Sigmoid colon (tissue), 3 donors: ENCODE results near the gene ARHGAP22.

ENCODE experiments used
- POLR2A ChIP-seq, 2 donors: fragments of 450-650 bp; IDR thresholded peaks; one replicate each; pipeline ENCODE4 v1.6.1; 2016; ENCODE audit warnings: antibody characterized with exemption in 2 of 2, mild to moderate bottlenecking in 2 of 2, moderate library complexity in 2 of 2
- TF ChIP-seq, protein P1 (sequence below), 4 experiments: fragments of 450-650 bp in 3 of 4; fragments of 200-600 bp in 1 of 4; IDR thresholded peaks; one replicate each; pipeline ENCODE4 v1.5.1; 2016 to 2019; ENCODE audit warnings: antibody characterized with exemption in 4 of 4, mild to moderate bottlenecking in 3 of 4, moderate library complexity in 2 of 4

DNA sequence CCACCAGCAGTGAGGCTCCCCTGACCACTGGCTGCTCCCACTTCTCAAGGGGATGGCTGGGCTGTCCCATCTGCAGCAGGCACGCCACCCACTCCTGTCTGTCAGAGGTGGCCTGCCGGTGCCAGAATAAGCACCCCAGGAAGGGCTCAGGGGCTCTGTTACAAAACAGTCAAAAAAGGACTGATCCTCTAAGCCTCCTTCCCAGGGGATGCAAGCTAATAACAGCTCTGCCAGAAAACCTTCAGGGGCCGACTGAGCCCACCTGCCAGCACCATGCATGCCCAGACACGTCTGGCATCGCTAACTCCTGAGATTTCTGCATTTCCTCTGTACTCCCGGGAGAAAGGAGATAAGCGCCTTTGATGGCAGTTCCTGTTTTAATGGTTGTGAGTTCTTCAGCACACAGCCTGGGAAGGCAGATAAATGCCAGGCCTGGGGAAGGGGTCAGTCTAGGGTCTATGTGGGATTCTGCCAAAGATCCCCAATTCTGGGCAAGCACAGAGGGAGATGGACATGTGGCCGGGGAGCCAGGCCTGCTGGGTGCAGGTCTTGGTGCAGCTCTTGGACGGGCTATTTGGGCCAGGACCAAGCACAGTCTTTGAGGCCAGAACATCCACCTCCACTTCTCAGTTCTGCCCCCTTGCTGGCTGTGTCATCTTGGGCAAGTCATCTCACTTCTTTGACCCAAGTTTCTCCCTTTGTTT, 128.4 kb downstream of the ARHGAP22 start:
- TF ChIP-seq, protein P1, sequence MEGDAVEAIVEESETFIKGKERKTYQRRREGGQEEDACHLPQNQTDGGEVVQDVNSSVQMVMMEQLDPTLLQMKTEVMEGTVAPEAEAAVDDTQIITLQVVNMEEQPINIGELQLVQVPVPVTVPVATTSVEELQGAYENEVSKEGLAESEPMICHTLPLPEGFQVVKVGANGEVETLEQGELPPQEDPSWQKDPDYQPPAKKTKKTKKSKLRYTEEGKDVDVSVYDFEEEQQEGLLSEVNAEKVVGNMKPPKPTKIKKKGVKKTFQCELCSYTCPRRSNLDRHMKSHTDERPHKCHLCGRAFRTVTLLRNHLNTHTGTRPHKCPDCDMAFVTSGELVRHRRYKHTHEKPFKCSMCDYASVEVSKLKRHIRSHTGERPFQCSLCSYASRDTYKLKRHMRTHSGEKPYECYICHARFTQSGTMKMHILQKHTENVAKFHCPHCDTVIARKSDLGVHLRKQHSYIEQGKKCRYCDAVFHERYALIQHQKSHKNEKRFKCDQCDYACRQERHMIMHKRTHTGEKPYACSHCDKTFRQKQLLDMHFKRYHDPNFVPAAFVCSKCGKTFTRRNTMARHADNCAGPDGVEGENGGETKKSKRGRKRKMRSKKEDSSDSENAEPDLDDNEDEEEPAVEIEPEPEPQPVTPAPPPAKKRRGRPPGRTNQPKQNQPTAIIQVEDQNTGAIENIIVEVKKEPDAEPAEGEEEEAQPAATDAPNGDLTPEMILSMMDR (IDR thresholded peaks at IDR 0.05) = no peak
- no peak for TF ChIP-seq POLR2A (IDR thresholded peaks at IDR 0.05)
